Measurements from ENCODE around the gene XYLT2. TPM values are rescaled to one million over a fixed set of nuclear protein-coding genes. Genes with fewer than 3 reads are reported as not detected.

Gene XYLT2
- total and polyA plus RNA-seq, 10 of the 15 experiments (the other 5 are each of a cell fraction or from before 2014, with no cell fraction given), result 0.82 to 20.6 (median 13.0) TPM

DNA sequence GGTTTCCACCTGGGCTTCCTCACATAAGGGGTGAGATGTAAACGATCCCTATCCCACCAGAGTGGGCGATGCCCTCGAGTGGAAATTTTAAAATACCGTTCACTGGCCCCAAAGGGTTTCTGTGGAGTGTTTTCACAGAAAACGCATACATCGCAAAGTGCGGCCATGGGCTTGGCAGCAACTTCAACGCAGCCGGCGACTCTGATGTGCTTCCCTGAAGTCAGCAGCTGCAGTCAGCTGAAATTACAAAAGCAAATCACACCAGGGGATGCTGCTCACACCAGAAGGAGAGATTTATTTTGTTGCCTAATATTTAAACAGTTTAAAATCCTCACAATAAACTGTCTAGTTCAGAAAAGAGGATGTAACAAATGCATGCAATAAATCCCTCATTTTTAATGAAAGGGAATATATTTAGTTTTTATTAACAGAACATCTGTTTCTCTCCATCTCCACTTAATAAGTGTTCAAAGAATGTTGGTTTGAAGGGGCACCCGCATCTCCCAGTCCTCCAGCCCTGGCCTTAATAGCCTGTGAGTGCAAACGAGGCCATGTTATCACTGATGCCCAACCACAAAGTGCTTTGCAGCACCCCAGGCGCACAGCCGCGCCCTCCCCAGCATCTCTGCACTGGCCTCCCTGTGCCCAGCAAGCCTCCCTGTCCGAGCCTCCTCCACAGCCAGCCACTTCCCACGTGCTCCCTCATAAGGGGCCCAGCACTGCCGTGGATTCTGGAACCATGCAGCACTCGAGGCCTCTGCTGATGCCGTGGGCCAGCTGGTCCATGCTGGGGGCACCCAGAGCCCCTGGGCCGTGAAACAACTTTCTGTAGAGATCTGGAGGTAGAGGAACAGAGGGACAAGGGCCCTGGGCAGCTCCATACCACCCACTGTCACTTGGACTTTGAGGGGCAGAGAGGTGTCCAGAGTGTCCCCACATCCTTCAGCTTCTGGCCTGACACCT is 17.3 kb upstream of the XYLT2 start:
- ATAC-seq, result no peak
- no peak for DNase-seq (ENCODE audit: low read depth, low spot score)
- no peak overlapping the region for H2AFZ ChIP-seq (ENCODE audit: control insufficient read depth, low read depth, low read length)
- intact Hi-C loops (cut with micrococcal nuclease; ENCODE audit: unreplicated experiment), result no loop called here
- H4K20me1 ChIP-seq (ENCODE audit: control insufficient read depth, insufficient read depth), result no peaks in the 10 kb centered on the region
- TF ChIP-seq, protein P1, sequence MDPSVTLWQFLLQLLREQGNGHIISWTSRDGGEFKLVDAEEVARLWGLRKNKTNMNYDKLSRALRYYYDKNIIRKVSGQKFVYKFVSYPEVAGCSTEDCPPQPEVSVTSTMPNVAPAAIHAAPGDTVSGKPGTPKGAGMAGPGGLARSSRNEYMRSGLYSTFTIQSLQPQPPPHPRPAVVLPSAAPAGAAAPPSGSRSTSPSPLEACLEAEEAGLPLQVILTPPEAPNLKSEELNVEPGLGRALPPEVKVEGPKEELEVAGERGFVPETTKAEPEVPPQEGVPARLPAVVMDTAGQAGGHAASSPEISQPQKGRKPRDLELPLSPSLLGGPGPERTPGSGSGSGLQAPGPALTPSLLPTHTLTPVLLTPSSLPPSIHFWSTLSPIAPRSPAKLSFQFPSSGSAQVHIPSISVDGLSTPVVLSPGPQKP (IDR thresholded peaks at IDR 0.05; ENCODE audit: low read depth, low read length), result no peak
- no peak for TF ChIP-seq SUZ12 (IDR thresholded peaks at IDR 0.05; ENCODE audit: unreplicated experiment)
- TF ChIP-seq SMARCA5 (IDR thresholded peaks at IDR 0.05), result no peak
- TF ChIP-seq ZNF274 (IDR thresholded peaks at IDR 0.05; ENCODE audit: insufficient read depth, insufficient read length), result no peak
- no peak for TF ChIP-seq POLR2AphosphoS2 (IDR thresholded peaks at IDR 0.05; ENCODE audit: low read depth, low read length)
- no peak for TF ChIP-seq RELA (IDR thresholded peaks at IDR 0.05; ENCODE audit: borderline replicate concordance, partially characterized antibody)
- no peak for TF ChIP-seq TARDBP (IDR thresholded peaks at IDR 0.05; ENCODE audit: borderline replicate concordance)
- no peak for TF ChIP-seq KLF5 (IDR thresholded peaks at IDR 0.05; ENCODE audit: partially characterized antibody)
- TF ChIP-seq NFIC (IDR thresholded peaks at IDR 0.05; ENCODE audit: low read depth, low read length), result no peak
- no peak for TF ChIP-seq CHD1 (IDR thresholded peaks at IDR 0.05; ENCODE audit: low read depth, low read length)
- RAD21 ChIA-PET (ENCODE audit: unreplicated experiment), result interaction anchor here (1.0 to 1.6 kb wide), 2 partner anchors 14 to 159 kb away, joined by 3 to 4 read pairs; no protein-coding TSS in a partner anchor
- no peaks in the 10 kb centered on the region for H3K9me3 ChIP-seq (replicated peaks; ENCODE audit: control insufficient read depth, insufficient read depth, low read length)
- WGBS (ENCODE audit: insufficient coverage, insufficient replicate concordance, low lambda C conversion rate, missing lambda C conversion rate), result 53% methylated on average over 21 of the region's 21 CpGs
- SMC1A ChIA-PET (ENCODE audit: uncharacterized antibody, unreplicated experiment), result interaction anchor here (1.6 to 3.0 kb wide), 3 partner anchors 12 to 20 kb away, joined by 5 to 11 read pairs (median 6); no protein-coding TSS in a partner anchor
- POLR2A ChIA-PET, result no interaction called here
- no peak overlapping the region for H3K4me2 ChIP-seq (ENCODE audit: control insufficient read depth, insufficient read depth)
- BruUV-seq (replicated peaks), result no TSS peak
- H3K27me3 ChIP-seq (replicated peaks in 1 of 2; ENCODE audit: control insufficient read depth in 2 of 2, insufficient read depth in 2 of 2, low read length in 1 of 2), result no peaks in the 10 kb centered on the region
- FAIRE-seq, result no peak
- H3K9ac ChIP-seq (ENCODE audit: control insufficient read depth, insufficient read depth, low read length), result no peak overlapping the region
- no peaks in the 10 kb centered on the region for H3K36me3 ChIP-seq (ENCODE audit: control insufficient read depth in 2 of 2, insufficient read depth in 2 of 2, low read length in 1 of 2)
- in situ Hi-C loops (cut with MboI), result no loop called here
- H3K4me1 ChIP-seq (ENCODE audit: control insufficient read depth, insufficient read depth, low read length), result peaks cover 3% of the 10 kb centered on the region
- CTCF ChIA-PET, result interaction anchor here (0.7 to 2.0 kb wide), 4 partner anchors 19 to 34 kb away, joined by 3 to 10 read pairs (median 3); no protein-coding TSS in a partner anchor
- H3K27ac ChIP-seq (ENCODE audit: control insufficient read depth, insufficient read depth), result no peak overlapping the region
- no peaks in the 10 kb centered on the region for H3K79me2 ChIP-seq (ENCODE audit: control insufficient read depth, insufficient read depth, low read length)
- no peak overlapping the region for H3K4me3 ChIP-seq

Measured in GM12878 (cell line).